ENCODE data around the gene BARX1. TPM values are rescaled to one million over a fixed set of nuclear protein-coding genes. Genes with fewer than 3 reads are reported as not detected.
A peak's percentile ranks its signal among the peaks of the same experiment; 100 is the strongest.

BARX1 gene
- polyA plus RNA-seq, 6 donors from 2014 or later, result not detected

GRCh38 chr9:93962561-93963440 lies 7.6 kb upstream of the BARX1 start:
- DNase-seq (peak; percentile 68), ATAC-seq (ENCODE audit: low read depth in 2 of 2) (peak; percentile 48 to 62)
- peaks cover 0 to 8% of the 10 kb centered on the region in 2 donors for H3K36me3 Mint-ChIP-seq
- peaks cover 38 to 89% (median 73%) of the 10 kb centered on the region in 3 donors for H3K27me3 Mint-ChIP-seq
- no peak overlapping the region for H3K27ac Mint-ChIP-seq
- peaks cover 30 to 41% (median 33%) of the 10 kb centered on the region in 3 donors for H3K4me1 Mint-ChIP-seq
- no peaks in the 10 kb centered on the region for H3K9me3 Mint-ChIP-seq
- peak overlapping the region in 1 of 8 donors; percentile 26 for H3K4me3 Mint-ChIP-seq

GRCh38 chr9:93962017-93962416 lies 6.9 kb upstream of the BARX1 start:
- no peak for DNase-seq
- no peak for ATAC-seq (ENCODE audit: low read depth in 2 of 2)
- Mint-ChIP-seq H3K9me3 (no peaks in the 10 kb centered on the region), H3K27me3 (peaks cover 45 to 91% (median 81%) of the 10 kb centered on the region in 3 donors), H3K27ac (peak overlapping the region in 1 of 6 donors; percentile 44), H3K4me3 (no peak overlapping the region), H3K36me3 (peaks cover 0 to 8% of the 10 kb centered on the region in 2 donors), H3K4me1 (peaks cover 35 to 41% (median 36%) of the 10 kb centered on the region in 3 donors)

- H3K9me3 Mint-ChIP-seq, result no peaks in the 10 kb centered on the region
- DNase-seq (no peak), ATAC-seq (ENCODE audit: low read depth in 2 of 2) (no peak)
- peak overlapping the region in 2 of 6 donors; percentile 44 to 62 for H3K27ac Mint-ChIP-seq
- H3K4me3 Mint-ChIP-seq, result peak overlapping the region; percentile 44 to 86 (median 69)
- peaks cover 49 to 91% (median 81%) of the 10 kb centered on the region in 3 donors for H3K27me3 Mint-ChIP-seq
- peaks cover 0 to 8% of the 10 kb centered on the region in 2 donors for H3K36me3 Mint-ChIP-seq
- H3K4me1 Mint-ChIP-seq, result peaks cover 38 to 45% (median 39%) of the 10 kb centered on the region in 3 donors
Observed at GRCh38 chr9:93960971-93961841, 6.1 kb upstream of the BARX1 start.

GRCh38 chr9:93960221-93960970 lies 5.2 kb upstream of the BARX1 start:
- Mint-ChIP-seq H3K27ac (peak overlapping the region in 2 of 6 donors; percentile 62 to 82), H3K4me3 (peak overlapping the region; percentile 60 to 86 (median 79)), H3K36me3 (peaks cover 0 to 8% of the 10 kb centered on the region in 2 donors), H3K27me3 (peaks cover 52 to 91% (median 82%) of the 10 kb centered on the region in 3 donors), H3K4me1 (peaks cover 46 to 52% (median 47%) of the 10 kb centered on the region in 3 donors), H3K9me3 (peaks cover 0 to 4% (median 0%) of the 10 kb centered on the region in 7 donors)
- DNase-seq (no peak), ATAC-seq (ENCODE audit: low read depth in 2 of 2) (no peak)

GRCh38 chr9:93959739-93960154 lies 4.6 kb upstream of the BARX1 start:
- no peak for ATAC-seq (ENCODE audit: low read depth in 2 of 2)
- peaks cover 47 to 54% (median 49%) of the 10 kb centered on the region in 3 donors for H3K4me1 Mint-ChIP-seq
- no peak for DNase-seq
- H3K9me3 Mint-ChIP-seq, result peaks cover 0 to 5% (median 0%) of the 10 kb centered on the region in 7 donors
- peaks cover 0 to 8% of the 10 kb centered on the region in 2 donors for H3K36me3 Mint-ChIP-seq
- peaks cover 49 to 87% (median 79%) of the 10 kb centered on the region in 3 donors for H3K27me3 Mint-ChIP-seq
- peak overlapping the region in 3 of 6 donors; percentile 16 to 32 (median 16) for H3K27ac Mint-ChIP-seq
- peak overlapping the region; percentile 77 to 86 (median 82) for H3K4me3 Mint-ChIP-seq

- Mint-ChIP-seq H3K4me3 (peak overlapping the region; percentile 77 to 86 (median 82)), H3K27ac (peak overlapping the region in 4 of 6 donors; percentile 16 to 65 (median 26)), H3K36me3 (peaks cover 0 to 10% of the 10 kb centered on the region in 2 donors), H3K27me3 (peaks cover 44 to 83% (median 75%) of the 10 kb centered on the region in 3 donors), H3K9me3 (peaks cover 0 to 5% (median under 1%) of the 10 kb centered on the region in 7 donors), H3K4me1 (peaks cover 47 to 56% (median 49%) of the 10 kb centered on the region in 3 donors)
- peak; percentile 68 for DNase-seq
- peak; percentile 65 to 69 for ATAC-seq (ENCODE audit: low read depth in 2 of 2)
Observed at GRCh38 chr9:93958819-93959682, 3.9 kb upstream of the BARX1 start.

- no peak overlapping the region for H3K27ac Mint-ChIP-seq
- H3K4me1 Mint-ChIP-seq, result peaks cover 55 to 63% (median 57%) of the 10 kb centered on the region in 3 donors
- peak overlapping the region; percentile 77 to 86 (median 82) for H3K4me3 Mint-ChIP-seq
- H3K36me3 Mint-ChIP-seq, result peaks cover 0 to 16% of the 10 kb centered on the region in 2 donors
- ATAC-seq (ENCODE audit: low read depth in 2 of 2) (no peak), DNase-seq (no peak)
- H3K9me3 Mint-ChIP-seq, result peaks cover 0 to 9% (median 5%) of the 10 kb centered on the region in 7 donors
- peaks cover 52 to 90% (median 82%) of the 10 kb centered on the region in 3 donors for H3K27me3 Mint-ChIP-seq
Observed at GRCh38 chr9:93958121-93958818, 3.1 kb upstream of the BARX1 start.

- Mint-ChIP-seq H3K27ac (peak overlapping the region; percentile 26 to 91 (median 80)), H3K4me1 (peaks cover 56 to 74% (median 61%) of the 10 kb centered on the region in 3 donors)
Observed at GRCh38 chr9:93955981-93956784, 1.0 kb upstream of the BARX1 start.

GRCh38 chr9:93954434-93955061 lies 607 bp downstream of the BARX1 start:
- no peak for DNase-seq
- Mint-ChIP-seq H3K4me1 (peaks cover 57 to 75% (median 62%) of the 10 kb centered on the region in 3 donors), H3K4me3 (peak overlapping the region in 5 of 8 donors; percentile 25 to 81 (median 51)), H3K36me3 (peaks cover 0 to 17% of the 10 kb centered on the region in 2 donors), H3K27ac (peak overlapping the region in 1 of 6 donors; percentile 86), H3K27me3 (peaks cover 61 to 91% (median 88%) of the 10 kb centered on the region in 3 donors), H3K9me3 (peaks cover 1 to 10% (median 5%) of the 10 kb centered on the region in 7 donors)
- ATAC-seq (ENCODE audit: low read depth in 2 of 2), result no peak

More at GRCh38 chr9:93955981-93956784, 1.0 kb upstream of the BARX1 start:
- DNase-seq (no peak), ATAC-seq (ENCODE audit: low read depth in 2 of 2) (no peak)
- peaks cover 1 to 10% (median 5%) of the 10 kb centered on the region in 7 donors for H3K9me3 Mint-ChIP-seq
- H3K36me3 Mint-ChIP-seq, result peaks cover 0 to 15% of the 10 kb centered on the region in 2 donors
- peak overlapping the region; percentile 35 to 93 (median 82) for H3K4me3 Mint-ChIP-seq
- H3K27me3 Mint-ChIP-seq, result peaks cover 52 to 90% (median 88%) of the 10 kb centered on the region in 3 donors

Measured in naive B cell (primary cell).